SJCRH30 (cell line): ENCODE data around the gene ZNF778. TPM values are rescaled to one million over a fixed set of nuclear protein-coding genes. Genes with fewer than 3 reads are reported as not detected.
"Not testable (repeated sequence)": the region's sequence is repeated elsewhere in the genome, so short reads cannot be mapped to it uniquely, and the experiment has no call there.

Experiments
- DNase-seq, 2 experiments: peaks; one replicate each; pipeline ENCODE4 v3.0.0-alpha.2; 2015 to 2020
- H3K27ac ChIP-seq: fragments of 250-450 bp; sonication (Bioruptor Pico); 2 replicates; pipeline ENCODE4 v1.5.1; 2020; ENCODE audit warnings: mild to moderate bottlenecking, moderate library complexity
- H3K27me3 ChIP-seq: fragments of 250-450 bp; sonication (Bioruptor Pico); 2 replicates; pipeline ENCODE4 v1.5.1; 2020; ENCODE audit warnings: mild to moderate bottlenecking, moderate library complexity
- H3K36me3 ChIP-seq: fragments of 250-450 bp; sonication (Bioruptor Pico); 2 replicates; pipeline ENCODE4 v1.5.1; 2020; ENCODE audit warnings: mild to moderate bottlenecking, moderate library complexity
- H3K4me1 ChIP-seq: fragments of 250-450 bp; sonication (Bioruptor Pico); 2 replicates; pipeline ENCODE4 v1.5.1; 2020; ENCODE audit warnings: mild to moderate bottlenecking, moderate library complexity
- H3K4me3 ChIP-seq: fragments of 250-450 bp; sonication (Bioruptor Pico); 2 replicates; pipeline ENCODE4 v1.5.1; 2020; ENCODE audit warnings: mild to moderate bottlenecking, moderate library complexity
- H3K9me3 ChIP-seq: fragments of 250-450 bp; sonication (Bioruptor Pico); replicated peaks from 2 replicates; pipeline ENCODE4 v1.5.1; 2020; ENCODE audit warnings: mild to moderate bottlenecking, moderate library complexity
- total RNA-seq: library from RNA; depleted of rRNA; stranded (reverse); fragments of >200 nt; shearing (Covaris generic); gene quantifications from 2 replicates; pipeline ENCODE4 v1.2.3, GENCODE V29; 2014

The ZNF778 gene
- total RNA-seq, 1 experiment from 2014 or later, result 33.5 TPM

- no peak for DNase-seq
- peaks cover 73% of the 10 kb centered on the region for H3K36me3 ChIP-seq
- H3K27me3 ChIP-seq, result no peaks in the 10 kb centered on the region
- H3K9me3 ChIP-seq, result peaks cover 30% of the 10 kb centered on the region
- H3K27ac ChIP-seq, result no peak overlapping the region
- no peak overlapping the region for H3K4me3 ChIP-seq
- no peaks in the 10 kb centered on the region for H3K4me1 ChIP-seq
Measured at GRCh38 chr16:89187770-89188392, 29.6 kb upstream of the ZNF778 start.

DNA sequence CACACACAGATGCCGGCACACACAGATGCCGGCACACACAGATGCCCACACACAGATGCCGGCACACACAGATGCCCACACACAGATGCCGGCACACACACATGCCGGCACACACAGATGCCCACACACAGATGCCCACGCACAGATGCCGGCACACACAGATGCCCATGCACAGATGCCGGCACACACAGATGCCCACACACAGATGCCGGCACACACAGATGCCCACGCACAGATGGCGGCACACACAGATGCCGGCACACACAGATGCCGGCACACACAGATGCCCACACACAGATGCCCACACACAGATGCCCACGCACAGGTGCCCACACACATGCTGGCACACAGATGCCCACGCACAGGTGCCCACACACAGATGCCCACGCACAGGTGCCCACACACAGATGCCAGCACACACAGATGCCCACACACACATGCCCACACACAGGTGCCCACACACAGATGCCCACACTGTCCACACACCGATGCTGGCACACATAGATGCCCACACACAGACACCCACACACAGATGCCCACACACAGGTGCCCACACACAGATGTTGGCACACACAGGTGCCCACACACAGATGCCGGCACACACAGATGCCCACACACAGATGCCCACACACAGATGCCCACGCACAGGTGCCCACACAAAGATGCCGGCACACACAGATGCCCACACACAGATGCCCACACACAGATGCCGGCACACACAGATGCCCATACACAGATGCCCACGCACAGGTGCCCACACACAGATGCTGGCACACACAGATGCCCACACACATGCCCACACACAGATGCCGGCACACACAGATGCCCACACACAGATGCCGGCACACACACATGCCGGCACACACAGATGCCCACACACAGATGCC, 28.8 kb upstream of the ZNF778 start:
- not testable (repeated sequence) for H3K27ac ChIP-seq, H3K27me3 ChIP-seq, H3K4me3 ChIP-seq, DNase-seq, H3K4me1 ChIP-seq
- peaks cover 30% of the 10 kb centered on the region for H3K9me3 ChIP-seq
- peaks cover 70% of the 10 kb centered on the region for H3K36me3 ChIP-seq

DNA sequence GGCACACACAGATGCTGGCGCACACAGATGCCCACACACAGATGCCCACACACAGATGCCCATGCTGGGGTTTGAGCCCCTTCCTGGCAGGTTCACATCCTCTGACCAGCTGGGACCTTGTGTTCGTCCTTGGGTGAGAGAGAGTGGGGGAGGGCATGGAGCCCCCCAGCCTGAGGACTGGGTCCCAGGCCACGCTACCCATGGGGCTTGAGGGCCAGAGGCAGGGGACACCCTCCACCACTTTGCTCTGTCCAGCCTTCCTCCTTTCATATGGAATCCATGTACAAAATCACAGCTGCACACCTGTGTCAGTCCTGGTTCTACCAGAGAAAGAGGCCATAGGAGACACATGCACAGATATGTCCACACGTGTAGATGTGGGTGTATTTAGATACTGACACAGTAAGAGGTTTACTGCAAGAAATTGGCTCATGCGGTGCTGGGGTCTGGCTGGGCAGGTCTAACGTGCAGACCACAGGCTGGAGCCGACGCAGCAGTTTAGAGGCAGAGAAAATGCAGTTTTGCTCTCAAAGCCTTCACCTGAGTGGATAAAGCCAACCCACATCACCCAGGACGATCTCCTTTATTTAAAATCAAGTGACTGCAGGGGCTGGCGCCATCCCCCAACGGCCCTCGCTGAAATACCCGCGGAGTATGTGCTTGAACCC, 28.0 kb upstream of the ZNF778 start:
- Histone ChIP-seq H3K27me3 (no peaks in the 10 kb centered on the region), H3K36me3 (peaks cover 72% of the 10 kb centered on the region), H3K4me1 (no peaks in the 10 kb centered on the region), H3K27ac (no peak overlapping the region), H3K9me3 (peaks cover 30% of the 10 kb centered on the region), H3K4me3 (no peak overlapping the region)
- DNase-seq, result no peak

GRCh38 chr16:89190150-89190958, 27.1 kb upstream of the ZNF778 start:
- H3K36me3 ChIP-seq, result peaks cover 77% of the 10 kb centered on the region
- no peak overlapping the region for H3K27ac ChIP-seq
- H3K4me3 ChIP-seq, result no peak overlapping the region
- peaks cover 30% of the 10 kb centered on the region for H3K9me3 ChIP-seq
- no peaks in the 10 kb centered on the region for H3K4me1 ChIP-seq
- no peaks in the 10 kb centered on the region for H3K27me3 ChIP-seq
- peak in 1 of 2 experiments; percentile 13 for DNase-seq

GRCh38 chr16:89191033-89191900, 26.2 kb upstream of the ZNF778 start:
- Histone ChIP-seq H3K27ac (no peak overlapping the region), H3K4me3 (no peak overlapping the region), H3K27me3 (no peaks in the 10 kb centered on the region), H3K9me3 (peaks cover 30% of the 10 kb centered on the region), H3K4me1 (no peaks in the 10 kb centered on the region), H3K36me3 (peaks cover 78% of the 10 kb centered on the region)
- DNase-seq, result peak in 1 of 2 experiments; percentile 15

DNA sequence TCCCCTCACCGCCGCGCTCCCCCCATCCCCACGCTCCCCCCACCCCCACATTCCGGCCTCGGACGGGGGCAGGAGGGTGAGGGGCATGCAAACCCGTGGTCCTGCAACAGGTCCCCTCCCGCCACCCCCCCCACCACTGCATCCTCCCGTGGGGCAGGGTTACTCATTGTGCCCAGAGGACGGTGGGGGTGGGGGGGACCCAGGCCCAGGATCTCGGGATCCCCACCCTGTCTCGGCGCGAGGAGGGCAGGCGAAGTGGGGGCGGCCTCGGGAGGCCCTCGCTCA, 25.7 kb upstream of the ZNF778 start:
- DNase-seq, result no peak
- Histone ChIP-seq H3K36me3 (peaks cover 74% of the 10 kb centered on the region), H3K27me3 (no peaks in the 10 kb centered on the region), H3K9me3 (peaks cover 30% of the 10 kb centered on the region), H3K27ac (no peak overlapping the region), H3K4me1 (no peaks in the 10 kb centered on the region), H3K4me3 (no peak overlapping the region)

GRCh38 chr16:89192186-89192955, 25.1 kb upstream of the ZNF778 start:
- H3K4me1 ChIP-seq, H3K4me3 ChIP-seq, H3K27ac ChIP-seq, H3K27me3 ChIP-seq: not testable (repeated sequence)
- H3K9me3 ChIP-seq, result peaks cover 25% of the 10 kb centered on the region
- H3K36me3 ChIP-seq, result peaks cover 69% of the 10 kb centered on the region
- peak; percentile 55 to 68 for DNase-seq

- peaks cover 62% of the 10 kb centered on the region for H3K36me3 ChIP-seq
- peaks cover 21% of the 10 kb centered on the region for H3K9me3 ChIP-seq
- DNase-seq, result peak in 1 of 2 experiments; percentile 41
- H3K27ac ChIP-seq, result no peak overlapping the region
- no peaks in the 10 kb centered on the region for H3K27me3 ChIP-seq
- H3K4me1 ChIP-seq, result peaks cover 12% of the 10 kb centered on the region
- H3K4me3 ChIP-seq, result no peak overlapping the region
Measured at GRCh38 chr16:89192956-89193575, 24.4 kb upstream of the ZNF778 start.

DNA sequence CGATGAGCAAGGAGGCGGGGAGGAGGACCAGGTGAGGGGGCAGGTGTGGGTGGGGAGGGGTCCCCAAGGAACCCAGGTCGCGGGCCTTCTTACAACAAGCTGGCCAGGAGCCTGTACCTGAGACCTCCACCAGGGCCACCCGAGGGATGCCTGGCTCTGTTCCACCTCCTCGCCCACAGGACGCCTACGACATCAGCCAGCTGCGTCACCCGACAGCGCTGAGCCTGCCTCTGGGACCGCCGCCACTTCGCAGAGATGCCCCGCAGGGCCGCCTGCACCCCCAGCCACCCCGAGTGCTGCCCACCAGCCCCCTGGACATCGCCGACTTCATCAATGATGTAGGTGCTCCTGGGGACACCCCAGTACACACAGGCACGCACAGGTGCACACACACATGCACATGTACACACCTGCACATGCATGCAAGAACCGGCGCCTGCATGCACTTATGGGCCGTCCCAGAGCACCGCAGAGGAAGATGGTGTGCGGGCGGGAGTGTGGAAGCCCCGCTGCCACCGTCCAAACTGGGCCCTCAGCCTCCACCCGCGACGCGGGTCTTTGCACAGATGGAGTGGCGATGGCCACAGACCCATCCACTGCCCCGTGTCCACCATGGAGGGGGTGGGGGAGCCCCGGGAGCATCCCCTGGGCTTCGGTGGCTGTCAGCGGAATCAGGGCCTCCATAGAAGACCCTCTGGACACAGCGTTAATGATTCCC, 23.8 kb upstream of the ZNF778 start:
- H3K4me3 ChIP-seq, result no peak overlapping the region
- H3K4me1 ChIP-seq, result peaks cover 18% of the 10 kb centered on the region
- peaks cover 59% of the 10 kb centered on the region for H3K36me3 ChIP-seq
- H3K27me3 ChIP-seq, result no peaks in the 10 kb centered on the region
- H3K9me3 ChIP-seq, result peaks cover 21% of the 10 kb centered on the region
- DNase-seq, result no peak
- no peak overlapping the region for H3K27ac ChIP-seq

DNA sequence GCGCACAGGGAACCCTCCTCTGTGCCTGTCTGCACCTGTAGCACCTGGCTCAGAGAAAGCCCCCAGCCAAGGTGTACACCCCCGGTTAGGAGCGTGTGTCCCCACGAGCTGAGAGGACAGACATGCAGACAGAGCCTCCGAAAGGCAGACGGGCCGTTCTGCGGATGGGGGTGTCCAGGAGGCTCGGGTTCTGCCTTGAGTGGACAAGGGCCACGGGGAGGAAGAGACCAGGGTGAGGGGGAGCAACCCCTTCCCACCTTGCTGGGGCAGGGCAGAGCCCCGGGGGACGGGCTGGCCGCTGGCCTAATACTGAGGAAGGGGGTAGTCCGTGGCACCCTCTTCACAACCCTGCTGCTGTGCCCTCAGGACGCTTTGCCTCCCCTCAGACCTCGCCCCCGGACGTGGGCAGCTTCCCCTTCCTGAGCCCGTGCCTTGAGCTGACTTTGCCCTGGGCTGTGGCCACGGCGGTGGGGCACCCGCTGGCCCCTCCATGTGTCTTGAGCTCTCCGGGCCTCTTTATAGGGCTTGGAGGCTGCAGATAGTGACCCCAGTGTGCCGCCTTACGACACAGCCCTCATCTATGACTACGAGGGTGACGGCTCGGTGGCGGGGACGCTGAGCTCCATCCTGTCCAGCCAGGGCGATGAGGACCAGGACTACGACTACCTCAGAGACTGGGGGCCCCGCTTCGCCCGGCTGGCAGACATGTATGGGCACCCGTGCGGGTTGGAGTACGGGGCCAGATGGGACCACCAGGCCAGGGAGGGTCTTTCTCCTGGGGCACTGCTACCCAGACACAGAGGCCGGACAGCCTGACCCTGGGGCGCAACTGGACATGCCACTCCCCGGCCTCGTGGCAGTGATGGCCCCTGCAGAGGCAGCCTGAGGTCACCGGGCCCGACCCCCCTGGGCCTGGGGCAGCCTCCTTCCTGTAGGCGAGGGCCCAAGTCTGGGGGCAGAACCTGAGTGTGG, 22.9 kb upstream of the ZNF778 start:
- Histone ChIP-seq H3K4me3 (no peak overlapping the region), H3K4me1 (peaks cover 27% of the 10 kb centered on the region), H3K27ac (no peak overlapping the region), H3K36me3 (peaks cover 52% of the 10 kb centered on the region), H3K9me3 (peaks cover 18% of the 10 kb centered on the region), H3K27me3 (no peaks in the 10 kb centered on the region)
- no peak for DNase-seq

GRCh38 chr16:89195521-89196171, 21.9 kb upstream of the ZNF778 start:
- Histone ChIP-seq H3K27ac (no peak overlapping the region), H3K4me3 (no peak overlapping the region), H3K36me3 (peaks cover 42% of the 10 kb centered on the region), H3K27me3 (no peaks in the 10 kb centered on the region), H3K4me1 (peaks cover 32% of the 10 kb centered on the region), H3K9me3 (peaks cover 10% of the 10 kb centered on the region)
- peak in 1 of 2 experiments; percentile 19 for DNase-seq
